ENCODE measurements around the gene LRMDA.

GRCh38 chr10:76375761-76376160 is 944.3 kb downstream of the LRMDA start:
- TF ChIP-seq POLR2A (IDR thresholded peaks at IDR 0.05) (no peak), CTCF (IDR thresholded peaks at IDR 0.05) (no peak)

Data from body of pancreas (tissue), 4 donors.